ENCODE data around the gene LGR4. TPM values are rescaled to one million over a fixed set of nuclear protein-coding genes. Genes with fewer than 3 reads are reported as not detected.
"Not testable (repeated sequence)": the region's sequence is repeated elsewhere in the genome, so short reads cannot be mapped to it uniquely, and the experiment has no call there.

The LGR4 gene, protein sequence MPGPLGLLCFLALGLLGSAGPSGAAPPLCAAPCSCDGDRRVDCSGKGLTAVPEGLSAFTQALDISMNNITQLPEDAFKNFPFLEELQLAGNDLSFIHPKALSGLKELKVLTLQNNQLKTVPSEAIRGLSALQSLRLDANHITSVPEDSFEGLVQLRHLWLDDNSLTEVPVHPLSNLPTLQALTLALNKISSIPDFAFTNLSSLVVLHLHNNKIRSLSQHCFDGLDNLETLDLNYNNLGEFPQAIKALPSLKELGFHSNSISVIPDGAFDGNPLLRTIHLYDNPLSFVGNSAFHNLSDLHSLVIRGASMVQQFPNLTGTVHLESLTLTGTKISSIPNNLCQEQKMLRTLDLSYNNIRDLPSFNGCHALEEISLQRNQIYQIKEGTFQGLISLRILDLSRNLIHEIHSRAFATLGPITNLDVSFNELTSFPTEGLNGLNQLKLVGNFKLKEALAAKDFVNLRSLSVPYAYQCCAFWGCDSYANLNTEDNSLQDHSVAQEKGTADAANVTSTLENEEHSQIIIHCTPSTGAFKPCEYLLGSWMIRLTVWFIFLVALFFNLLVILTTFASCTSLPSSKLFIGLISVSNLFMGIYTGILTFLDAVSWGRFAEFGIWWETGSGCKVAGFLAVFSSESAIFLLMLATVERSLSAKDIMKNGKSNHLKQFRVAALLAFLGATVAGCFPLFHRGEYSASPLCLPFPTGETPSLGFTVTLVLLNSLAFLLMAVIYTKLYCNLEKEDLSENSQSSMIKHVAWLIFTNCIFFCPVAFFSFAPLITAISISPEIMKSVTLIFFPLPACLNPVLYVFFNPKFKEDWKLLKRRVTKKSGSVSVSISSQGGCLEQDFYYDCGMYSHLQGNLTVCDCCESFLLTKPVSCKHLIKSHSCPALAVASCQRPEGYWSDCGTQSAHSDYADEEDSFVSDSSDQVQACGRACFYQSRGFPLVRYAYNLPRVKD
- 23.2 TPM for polyA plus RNA-seq (2013, experiment 1 of 2; ENCODE audit: insufficient read length)
- polyA plus RNA-seq (2013, experiment 2 of 2; ENCODE audit: insufficient read length): 29.3 TPM

- DNase-seq: peak; percentile 97
Measured at GRCh38 chr11:27472398-27473016, at the start of gene LGR4. Gene LGR4 (minus strand): TSS chr11:27472790. CDS start chr11:27472302, 488 bp downstream.

GRCh38 chr11:27520226-27520625 is 47.6 kb upstream of the LGR4 start:
- DNase-seq: no peak

DNA sequence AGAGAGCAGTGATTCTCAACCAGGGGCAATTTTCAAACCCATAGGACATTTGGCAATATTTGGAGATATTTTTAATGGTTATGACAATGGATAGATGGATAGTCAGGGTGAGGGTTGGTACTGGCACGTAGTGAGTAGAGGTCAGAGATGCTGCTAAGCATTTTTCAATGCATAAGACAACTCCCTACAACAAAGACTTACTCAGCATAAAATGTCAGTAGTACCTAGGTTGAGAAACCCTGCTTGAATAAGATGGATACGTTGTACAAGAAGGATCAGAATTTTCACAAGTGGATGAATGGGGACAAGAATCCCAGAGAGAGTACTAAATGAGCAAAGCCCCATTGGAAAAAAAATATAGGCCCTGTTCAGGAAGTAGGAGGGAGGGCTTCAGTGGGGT is 45.9 kb upstream of the LGR4 start:
- DNase-seq: no peak

GRCh38 chr11:27517490-27517889 is 44.9 kb upstream of the LGR4 start:
- not testable (repeated sequence) for DNase-seq

GRCh38 chr11:27514558-27514957 is 42.0 kb upstream of the LGR4 start:
- DNase-seq: peak; percentile 28

DNA sequence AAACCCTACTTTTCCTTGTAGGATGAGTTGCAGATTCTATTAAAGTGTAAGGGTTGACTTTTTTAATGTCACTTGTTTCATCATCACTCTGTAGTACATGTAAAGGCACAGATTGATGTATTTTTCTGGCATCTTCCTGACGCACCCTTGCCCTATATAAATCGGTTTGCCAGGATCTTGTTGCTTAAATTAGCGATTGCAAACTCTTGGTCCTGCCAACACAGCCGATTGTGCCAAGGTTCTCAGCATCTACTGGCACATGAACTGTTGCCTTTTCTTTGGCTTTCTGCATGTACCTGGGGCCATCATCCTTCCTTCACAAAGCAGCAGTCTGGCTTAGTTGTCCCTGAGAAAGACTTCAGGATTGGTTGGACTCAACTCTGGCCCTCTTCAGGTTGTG is 41.5 kb upstream of the LGR4 start:
- no peak for DNase-seq

DNA sequence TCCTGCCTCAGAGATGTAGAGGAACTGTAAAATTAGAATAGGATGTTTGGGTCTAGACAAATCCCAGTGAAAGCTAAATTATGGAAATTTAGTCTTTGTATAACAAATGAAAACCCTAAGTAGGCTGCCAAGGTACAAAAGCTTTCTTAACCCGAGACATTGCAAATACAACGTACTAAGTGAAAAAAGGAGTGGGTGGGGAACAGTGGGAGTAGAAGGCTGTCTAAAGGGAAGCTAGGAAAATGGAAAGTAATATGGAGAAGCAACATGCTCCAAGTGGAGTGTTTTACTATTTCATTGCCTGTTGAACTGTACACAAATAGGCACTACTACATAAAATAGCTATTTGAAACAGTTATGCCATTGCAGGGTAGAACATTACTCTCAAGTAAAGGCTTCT is 40.8 kb upstream of the LGR4 start:
- no peak for DNase-seq

DNA sequence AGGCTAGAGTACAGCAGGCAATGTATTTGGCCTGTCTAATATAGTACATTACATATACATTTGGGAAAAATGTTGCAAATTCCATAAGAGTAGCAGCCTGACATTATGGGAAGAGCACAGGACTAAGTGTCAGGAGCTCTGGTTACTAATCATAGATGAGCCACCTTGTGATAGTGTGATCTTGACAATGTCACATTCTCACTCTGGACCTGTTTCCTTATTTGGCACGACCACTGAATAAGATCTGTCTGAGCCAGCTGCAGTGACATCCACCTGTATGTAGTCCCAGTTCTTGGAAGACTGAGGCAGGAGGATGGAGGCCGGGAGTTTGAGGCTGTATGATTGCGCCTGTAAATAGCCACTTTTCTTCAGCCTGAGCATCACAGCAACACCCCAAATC is 39.6 kb upstream of the LGR4 start:
- no peak for DNase-seq

DNA sequence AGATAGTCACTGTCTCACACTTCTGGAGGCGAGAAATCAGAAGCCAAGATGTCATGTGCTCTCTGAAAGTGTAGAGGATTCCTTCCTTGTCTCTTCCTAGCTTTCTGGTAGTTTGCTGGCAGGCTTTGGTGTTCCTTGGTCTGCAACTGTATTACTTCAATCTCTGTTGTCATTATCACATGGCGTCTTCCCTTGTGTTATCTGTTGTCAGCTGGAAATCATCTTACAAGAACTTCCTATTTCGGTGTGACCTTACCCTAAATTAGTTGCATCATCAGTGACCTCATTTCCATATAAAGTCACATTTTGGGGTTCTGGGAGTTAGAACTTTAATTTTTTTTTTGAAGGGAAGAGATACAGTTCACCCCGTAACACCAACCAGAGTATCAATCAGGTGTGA is 37.3 kb upstream of the LGR4 start:
- DNase-seq: no peak

DNA sequence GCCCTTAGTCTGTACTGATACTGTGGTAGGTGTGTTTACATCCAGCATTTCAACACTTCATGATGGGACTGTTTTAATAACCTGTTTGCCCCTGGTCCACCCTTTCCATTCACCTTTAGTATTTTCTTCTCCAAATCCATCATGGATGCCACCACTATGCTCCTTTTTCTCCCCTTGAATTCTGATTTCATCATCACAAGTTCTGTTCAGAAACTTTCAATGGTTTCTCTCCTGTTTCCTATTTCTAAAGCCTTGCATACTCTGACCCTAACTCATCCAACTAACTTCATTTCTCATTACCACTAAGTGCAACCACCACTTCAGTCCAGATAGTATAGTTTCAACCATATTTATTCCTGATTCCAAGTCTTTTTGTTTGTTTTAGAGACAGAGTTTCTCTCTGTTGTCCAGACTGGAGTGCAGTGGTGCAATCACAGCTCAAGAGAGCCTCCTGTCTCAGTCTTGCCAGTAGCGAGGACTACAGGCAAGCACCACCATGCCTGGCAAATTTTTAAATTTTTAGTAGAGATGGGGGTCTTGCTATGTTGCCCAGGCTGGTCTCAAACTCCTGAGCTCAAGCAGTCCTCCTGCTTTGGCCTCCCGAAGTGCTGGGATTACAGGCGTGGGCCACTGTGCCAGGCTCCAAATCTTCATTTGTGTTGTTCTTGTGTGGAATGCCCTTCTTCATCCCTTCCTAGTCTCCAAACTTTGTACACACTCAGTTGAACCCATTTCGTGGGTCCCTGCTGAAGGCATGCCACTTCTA is 35.1 kb upstream of the LGR4 start:
- DNase-seq: no peak

- DNase-seq: peak; percentile 96
Measured at GRCh38 chr11:27506200-27507182, 33.9 kb upstream of the LGR4 start, which contains the start of gene LIN7C. Gene LIN7C (minus strand): TSS chr11:27506769. CDS start chr11:27506752, 17 bp downstream.

GRCh38 chr11:27505781-27506180 is 33.2 kb upstream of the LGR4 start:
- no peak for DNase-seq

- no peak for DNase-seq
Measured at GRCh38 chr11:27504205-27504604, 31.6 kb upstream of the LGR4 start.

DNA sequence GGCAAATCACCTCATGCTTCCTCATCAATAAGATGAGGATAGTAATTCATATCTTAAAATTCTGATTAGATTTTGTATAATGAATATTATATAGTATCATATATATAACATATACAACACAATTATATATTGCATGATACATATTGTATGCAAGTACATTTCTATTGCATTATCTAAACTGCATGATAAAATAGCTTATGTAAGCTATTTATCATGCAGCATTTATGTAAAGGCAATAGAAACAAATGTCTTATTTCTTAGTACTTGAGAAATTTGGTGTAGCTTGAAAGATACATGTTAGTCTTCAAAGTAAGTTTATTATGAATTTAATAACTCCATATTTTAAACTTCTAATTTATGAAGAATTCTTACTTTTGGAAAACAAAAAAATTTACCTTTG is 28.5 kb upstream of the LGR4 start:
- no peak for DNase-seq

DNA sequence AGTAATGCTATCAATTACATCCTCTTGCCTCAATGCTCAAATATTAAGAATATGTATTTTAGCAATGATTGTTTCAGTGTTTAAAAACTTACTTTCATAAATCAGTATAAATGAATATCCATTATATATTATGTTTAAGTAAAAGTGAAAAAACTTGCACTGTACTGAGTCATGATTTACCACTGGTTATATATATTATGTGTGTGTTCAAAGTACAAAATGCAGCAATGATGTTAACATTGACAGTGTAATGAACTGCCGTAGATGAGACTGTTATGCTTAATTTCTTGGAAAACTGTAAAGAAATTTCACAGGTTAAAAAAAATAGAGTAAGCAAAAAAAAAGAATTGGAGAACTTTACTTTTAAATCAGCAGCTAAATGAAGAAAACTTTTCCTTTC is 25.3 kb upstream of the LGR4 start:
- DNase-seq: no peak

DNA sequence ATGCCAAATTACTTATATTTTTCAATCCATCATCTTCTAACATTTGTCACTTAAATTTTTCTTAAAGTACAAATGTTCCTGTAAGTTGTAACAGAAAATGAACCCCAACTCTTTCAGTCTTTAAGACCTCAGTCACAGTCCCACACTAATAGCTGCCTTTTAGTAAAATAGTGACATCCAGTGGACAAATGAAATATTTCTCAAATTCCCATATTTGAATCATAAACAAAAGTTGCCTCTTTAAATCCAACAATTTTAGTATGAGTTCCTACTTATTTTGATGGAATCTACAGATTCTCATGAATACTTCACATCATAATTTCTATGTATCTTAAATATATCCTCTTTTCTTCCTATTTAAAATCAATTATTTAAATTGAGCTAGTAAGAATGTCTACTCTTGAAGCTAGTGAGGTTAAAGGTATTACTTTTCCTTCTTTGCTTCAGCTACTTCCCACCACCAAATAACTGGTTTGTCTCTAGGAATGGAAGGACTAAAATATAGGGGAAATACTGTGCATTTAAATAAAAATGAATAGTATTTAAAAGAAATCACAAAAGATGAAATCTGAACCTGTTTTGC is 24.8 kb upstream of the LGR4 start:
- peak; percentile 27 for DNase-seq

GRCh38 chr11:27496461-27496860 is 23.9 kb upstream of the LGR4 start:
- DNase-seq: no peak

- no peak for DNase-seq
Measured at GRCh38 chr11:27495710-27496300, 23.2 kb upstream of the LGR4 start.

- no peak for DNase-seq
Measured at GRCh38 chr11:27489092-27489491, 16.5 kb upstream of the LGR4 start.

GRCh38 chr11:27487706-27488105 is 15.1 kb upstream of the LGR4 start:
- DNase-seq: no peak

Measured in fibroblast of skin of back (primary cell).